GM21381 (cell line): ENCODE data around the gene CRELD2.

Experiments used
- ATAC-seq: cut with Tn5 transposase; IDR thresholded peaks from one replicate; pipeline ENCODE4 v1.9.1; 2021; ENCODE audit warnings: mild to moderate bottlenecking, moderate library complexity; ENCODE audit not compliant: unreplicated experiment

CRELD2 gene

GRCh38 chr22:49955581-49956417 lies 37.4 kb downstream of the CRELD2 start:
- ATAC-seq = no peak

- no peak for ATAC-seq
Measured at GRCh38 chr22:49956418-49956770, 38.0 kb downstream of the CRELD2 start.

DNA sequence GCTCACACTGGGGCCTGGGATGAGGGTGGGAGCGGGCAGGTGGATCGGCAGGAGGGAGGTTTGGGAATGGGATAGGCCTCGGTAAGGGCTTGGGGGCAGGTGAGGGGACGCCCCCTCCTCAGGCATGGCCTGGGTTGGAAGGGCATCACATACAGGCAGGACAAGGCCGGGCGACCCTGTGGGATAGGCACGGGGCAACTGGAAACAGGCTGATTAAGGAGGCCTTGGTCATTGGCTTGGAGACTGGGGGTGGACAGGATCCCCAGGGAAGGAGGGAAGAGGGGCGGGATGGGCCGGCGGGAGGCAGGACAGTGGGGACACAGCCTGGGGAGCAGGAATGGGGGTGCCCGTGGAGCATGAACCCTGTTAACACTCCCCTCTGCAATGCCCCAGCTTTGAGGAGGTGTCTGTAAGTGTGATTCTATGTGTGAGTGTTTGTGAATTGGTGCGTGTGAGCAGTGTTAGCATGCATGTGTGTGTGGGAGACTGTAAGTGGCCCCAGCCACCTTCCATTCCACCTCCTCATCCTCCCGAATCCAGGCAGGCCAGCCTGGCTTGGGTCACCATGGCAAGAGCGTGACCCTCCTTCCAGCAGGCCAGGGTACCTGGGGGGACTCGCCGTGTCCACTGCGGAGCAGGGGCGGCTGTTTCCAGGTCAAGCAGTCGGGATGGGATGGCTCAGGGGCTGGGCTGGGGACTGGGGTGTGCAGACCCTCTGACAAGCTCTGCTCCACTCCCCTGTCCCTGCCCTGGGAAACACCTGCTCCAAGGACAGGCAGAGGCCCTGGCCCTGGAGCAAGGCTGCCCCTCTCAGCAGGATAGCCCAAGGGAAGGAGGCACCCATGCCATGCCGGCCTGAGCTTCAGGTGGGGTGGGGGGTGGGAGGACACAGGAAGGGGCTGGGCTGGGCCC lies 38.7 kb downstream of the CRELD2 start:
- ATAC-seq = no peak

- no peak for ATAC-seq
Measured at GRCh38 chr22:49957826-49958365, 39.5 kb downstream of the CRELD2 start.

DNA sequence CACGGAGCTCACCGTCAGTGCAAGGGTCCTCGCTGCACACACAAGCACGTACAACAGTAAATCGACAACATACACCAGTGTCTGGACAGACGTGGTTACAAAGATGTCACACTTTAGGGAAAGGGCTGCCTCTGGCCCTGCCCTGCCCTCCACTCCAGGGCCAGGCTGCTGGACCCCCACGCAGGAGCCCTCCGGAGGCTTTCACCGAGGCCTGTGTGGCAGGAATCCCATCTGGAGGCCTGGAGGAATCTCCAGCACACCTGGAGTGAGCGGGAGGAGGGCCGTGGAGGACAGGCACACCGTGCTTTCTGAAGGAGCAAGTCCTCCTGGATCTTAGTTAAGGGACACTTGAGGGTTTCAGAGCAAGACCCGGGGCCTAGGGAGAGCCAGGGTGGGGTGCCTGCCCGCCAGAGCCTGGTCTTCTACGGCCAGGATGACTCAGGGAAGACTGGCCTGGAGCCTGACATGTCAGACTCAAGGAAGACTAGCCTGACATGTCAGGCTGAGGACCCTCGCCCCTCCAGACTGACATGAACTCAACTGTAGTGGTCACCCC lies 40.0 kb downstream of the CRELD2 start:
- no peak for ATAC-seq

DNA sequence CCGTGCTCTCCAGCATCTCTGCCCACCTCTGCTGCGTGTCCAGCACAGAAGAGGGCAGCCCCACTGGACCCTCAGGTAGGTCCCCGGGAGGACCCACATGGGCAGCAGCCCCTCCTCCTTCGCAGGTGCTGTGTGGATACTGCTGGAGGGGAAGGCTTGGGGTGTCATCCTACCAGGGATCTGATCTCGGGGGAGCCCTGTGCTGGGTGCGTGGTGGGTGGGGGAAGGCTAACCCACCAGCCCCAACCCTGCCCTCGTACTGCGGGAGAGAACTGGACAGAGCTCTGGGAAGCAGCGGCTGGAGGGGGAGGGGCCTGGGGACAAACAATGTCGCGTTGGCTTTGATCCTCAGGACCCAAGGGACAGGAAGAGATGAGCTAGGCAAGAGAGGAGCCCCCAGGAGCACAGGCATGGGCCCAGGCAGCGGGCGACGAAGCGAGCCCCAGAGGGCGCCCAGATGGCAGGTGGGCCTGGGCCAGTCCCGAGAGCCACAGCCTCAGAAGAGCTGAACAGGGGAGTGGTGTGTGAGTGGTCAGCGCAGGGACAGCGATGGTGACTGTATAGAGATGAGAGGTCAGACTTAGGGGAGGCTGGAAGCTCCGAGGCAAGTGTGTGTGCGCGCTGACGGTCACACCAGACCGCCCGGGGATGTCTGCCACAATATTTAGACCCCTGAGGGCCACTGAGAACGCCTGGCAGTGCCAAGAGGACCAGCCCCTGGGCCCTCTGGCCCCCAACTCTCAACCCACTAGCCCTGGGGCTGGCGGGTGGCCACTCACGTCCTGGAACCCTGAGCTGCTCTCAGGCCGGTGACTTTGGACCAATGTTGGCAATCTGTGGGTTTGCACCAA lies 40.7 kb downstream of the CRELD2 start:
- no peak for ATAC-seq

GRCh38 chr22:49959782-49960158 lies 41.3 kb downstream of the CRELD2 start:
- ATAC-seq = peak; percentile 10

DNA sequence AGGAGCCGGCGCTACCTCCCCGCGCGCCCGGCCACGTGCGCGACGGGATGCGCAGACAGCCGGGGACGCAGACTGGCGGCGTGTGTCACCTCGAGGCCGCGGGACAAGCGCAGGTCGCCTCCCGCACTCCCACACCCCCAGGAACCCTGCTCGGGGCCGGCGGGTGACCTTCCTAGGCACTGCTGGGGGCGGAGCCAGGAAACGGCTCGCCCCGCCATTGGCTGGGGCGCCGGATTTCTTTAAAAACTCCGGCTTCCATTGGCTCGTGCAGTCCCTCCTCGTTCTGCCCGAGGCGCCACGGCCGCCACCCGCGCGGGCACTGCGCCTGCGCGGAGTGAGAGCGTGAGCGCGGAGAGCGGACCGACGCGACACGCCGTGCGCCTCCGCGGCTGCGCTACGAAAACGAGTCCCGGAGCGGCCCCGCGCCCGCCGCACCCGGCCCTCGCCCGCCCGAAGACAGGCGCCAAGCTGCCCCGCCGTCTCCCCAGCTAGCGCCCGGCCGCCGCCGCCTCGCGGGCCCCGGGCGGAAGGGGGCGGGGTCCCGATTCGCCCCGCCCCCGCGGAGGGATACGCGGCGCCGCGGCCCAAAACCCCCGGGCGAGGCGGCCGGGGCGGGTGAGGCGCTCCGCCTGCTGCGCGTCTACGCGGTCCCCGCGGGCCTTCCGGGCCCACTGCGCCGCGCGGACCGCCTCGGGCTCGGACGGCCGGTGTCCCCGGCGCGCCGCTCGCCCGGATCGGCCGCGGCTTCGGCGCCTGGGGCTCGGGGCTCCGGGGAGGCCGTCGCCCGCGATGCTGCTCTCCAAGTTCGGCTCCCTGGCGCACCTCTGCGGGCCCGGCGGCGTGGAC lies 41.9 kb downstream of the CRELD2 start, which contains the start of gene PIM3:
Gene PIM3, plus strand, starts transcription at position 614 of the 846 bp plus-strand sequence. Its CDS starts 176 bp downstream, at position 790.
- peak; percentile 63 for ATAC-seq

DNA sequence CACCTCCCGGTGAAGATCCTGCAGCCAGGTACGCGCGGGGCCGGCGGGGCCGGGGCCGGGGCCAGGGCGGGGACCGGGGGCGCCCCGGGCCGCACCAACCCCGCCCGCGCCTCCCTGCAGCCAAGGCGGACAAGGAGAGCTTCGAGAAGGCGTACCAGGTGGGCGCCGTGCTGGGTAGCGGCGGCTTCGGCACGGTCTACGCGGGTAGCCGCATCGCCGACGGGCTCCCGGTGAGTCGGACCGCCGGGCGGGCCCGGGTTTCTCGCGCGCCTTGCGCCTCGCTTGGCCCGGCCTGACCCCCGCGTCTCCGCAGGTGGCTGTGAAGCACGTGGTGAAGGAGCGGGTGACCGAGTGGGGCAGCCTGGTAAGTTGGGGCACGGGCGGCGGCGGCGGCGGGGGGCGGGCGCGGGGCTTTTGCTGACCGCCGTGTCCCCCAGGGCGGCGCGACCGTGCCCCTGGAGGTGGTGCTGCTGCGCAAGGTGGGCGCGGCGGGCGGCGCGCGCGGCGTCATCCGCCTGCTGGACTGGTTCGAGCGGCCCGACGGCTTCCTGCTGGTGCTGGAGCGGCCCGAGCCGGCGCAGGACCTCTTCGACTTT lies 42.7 kb downstream of the CRELD2 start:
- no peak for ATAC-seq

DNA sequence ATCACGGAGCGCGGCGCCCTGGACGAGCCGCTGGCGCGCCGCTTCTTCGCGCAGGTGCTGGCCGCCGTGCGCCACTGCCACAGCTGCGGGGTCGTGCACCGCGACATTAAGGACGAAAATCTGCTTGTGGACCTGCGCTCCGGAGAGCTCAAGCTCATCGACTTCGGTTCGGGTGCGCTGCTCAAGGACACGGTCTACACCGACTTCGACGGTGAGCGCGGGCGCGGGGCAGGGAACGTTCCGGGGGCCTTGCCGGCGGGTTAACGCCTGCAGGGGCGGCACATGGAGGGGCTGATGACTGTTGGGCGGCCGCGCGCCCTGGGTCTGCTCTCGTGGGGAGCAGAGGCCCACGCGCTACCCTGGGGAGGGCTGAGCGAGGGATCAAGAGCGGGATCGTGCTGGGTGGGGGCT lies 43.2 kb downstream of the CRELD2 start:
- no peak for ATAC-seq

DNA sequence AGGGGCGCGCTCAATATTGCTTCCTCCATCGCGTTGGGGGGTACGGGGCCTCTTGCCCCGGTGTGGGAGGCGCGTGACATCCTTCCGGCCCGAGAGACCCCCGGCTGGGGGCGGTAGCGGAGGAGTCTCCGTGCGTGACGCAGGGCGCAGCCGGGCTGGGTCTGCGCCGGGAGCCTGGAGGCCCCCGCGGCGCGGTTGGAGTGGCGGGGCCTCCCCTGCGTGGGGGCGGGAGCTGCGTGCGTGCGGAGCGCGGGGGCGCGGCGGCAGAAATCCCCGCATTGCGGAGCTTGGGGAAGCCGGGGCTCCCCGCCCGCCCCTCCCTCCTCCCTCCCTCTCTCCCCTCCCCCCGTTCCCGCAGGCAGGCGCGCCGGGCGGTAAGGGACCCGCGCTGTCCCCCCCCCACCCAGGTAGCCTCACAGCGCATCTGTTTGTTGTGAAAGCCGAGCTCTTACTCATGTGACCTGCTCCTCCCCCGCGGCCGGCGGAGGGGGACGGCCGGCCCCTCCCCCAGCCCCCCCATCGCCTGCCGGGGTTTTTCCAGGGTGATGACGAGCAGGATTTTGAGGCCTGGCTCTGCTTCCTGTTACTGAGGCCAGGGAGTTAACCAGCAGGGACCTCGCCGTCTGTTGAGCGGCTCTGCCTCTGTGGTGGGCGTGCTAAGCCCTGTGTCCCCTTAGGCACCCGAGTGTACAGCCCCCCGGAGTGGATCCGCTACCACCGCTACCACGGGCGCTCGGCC lies 43.7 kb downstream of the CRELD2 start:
- ATAC-seq = no peak

DNA sequence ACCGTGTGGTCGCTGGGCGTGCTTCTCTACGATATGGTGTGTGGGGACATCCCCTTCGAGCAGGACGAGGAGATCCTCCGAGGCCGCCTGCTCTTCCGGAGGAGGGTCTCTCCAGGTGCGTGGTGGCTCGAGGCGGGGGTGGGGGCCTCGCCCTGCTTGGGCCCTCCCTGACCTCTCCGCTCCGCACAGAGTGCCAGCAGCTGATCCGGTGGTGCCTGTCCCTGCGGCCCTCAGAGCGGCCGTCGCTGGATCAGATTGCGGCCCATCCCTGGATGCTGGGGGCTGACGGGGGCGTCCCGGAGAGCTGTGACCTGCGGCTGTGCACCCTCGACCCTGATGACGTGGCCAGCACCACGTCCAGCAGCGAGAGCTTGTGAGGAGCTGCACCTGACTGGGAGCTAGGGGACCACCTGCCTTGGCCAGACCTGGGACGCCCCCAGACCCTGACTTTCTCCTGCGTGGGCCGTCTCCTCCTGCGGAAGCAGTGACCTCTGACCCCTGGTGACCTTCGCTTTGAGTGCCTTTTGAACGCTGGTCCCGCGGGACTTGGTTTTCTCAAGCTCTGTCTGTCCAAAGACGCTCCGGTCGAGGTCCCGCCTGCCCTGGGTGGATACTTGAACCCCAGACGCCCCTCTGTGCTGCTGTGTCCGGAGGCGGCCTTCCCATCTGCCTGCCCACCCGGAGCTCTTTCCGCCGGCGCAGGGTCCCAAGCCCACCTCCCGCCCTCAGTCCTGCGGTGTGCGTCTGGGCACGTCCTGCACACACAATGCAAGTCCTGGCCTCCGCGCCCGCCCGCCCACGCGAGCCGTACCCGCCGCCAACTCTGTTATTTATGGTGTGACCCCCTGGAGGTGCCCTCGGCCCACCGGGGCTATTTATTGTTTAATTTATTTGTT lies 44.6 kb downstream of the CRELD2 start:
- ATAC-seq = no peak

GRCh38 chr22:49963647-49964026 lies 45.2 kb downstream of the CRELD2 start:
- no peak for ATAC-seq

GRCh38 chr22:49964136-49965090 lies 46.0 kb downstream of the CRELD2 start:
- ATAC-seq = no peak

DNA sequence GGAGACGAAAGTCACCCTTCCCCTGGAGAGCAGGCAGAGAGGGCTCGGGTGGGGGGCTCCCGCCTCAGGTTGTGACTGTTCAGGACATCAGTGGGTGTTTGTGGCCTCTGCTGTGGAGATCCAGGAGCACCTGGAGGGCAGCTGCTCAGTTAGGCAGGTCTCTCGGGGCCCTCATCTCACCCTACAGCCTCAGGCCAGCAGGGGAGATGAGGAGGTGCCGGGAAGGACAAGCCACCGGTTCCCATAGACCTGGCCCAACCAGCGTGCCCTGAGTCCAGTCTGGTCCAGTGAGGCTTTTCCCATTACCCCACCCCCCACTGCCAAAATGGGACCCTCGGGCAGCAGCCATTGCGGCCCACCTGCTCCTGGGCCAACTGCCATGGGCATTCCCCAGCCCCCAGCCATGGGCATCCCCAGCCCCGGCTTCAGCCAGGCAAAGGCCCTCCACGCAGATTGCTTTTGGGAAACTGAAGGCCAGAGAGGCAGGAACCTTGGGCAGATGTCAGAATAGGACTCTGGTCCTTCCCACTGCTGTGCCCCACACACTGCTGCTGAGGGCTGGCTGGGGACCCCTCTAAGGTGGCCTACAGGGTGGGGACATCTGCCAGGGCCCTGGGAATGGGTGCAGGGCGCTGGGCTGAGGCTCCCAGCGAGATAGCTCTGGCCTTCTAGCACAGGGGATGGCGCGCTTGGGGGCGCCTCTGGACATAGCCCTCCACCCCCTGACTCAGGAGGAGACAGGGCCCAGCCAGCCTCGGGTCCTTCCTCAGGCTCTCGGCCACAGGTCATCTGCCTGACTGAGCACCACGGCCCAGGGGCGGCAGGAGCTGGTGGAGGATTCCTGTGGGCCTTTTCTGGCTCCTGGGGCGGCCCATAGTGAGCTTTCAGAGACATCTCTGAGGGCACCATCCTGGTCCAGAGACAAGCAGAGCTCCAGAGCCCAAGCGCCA lies 46.9 kb downstream of the CRELD2 start:
- no peak for ATAC-seq
